ENCODE results near the gene PDZD4.

GRCh38 chrX:153807976-153808375 is 22.4 kb downstream of the PDZD4 start:
- TF ChIP-seq EZH2 (optimal IDR thresholded peaks at IDR 0.05; ENCODE audit: low read depth, low read length) (no peak), CTCF (IDR thresholded peaks at IDR 0.05; ENCODE audit: low read length) (no peak)
